Activated CD8-positive, alpha-beta memory T cell treated with anti-CD3 and anti-CD28 coated beads, Interleukin-2, amount 50 U/mL, for 24 hours (primary cell): ENCODE results near the gene ZCCHC7.
"Not testable (repeated sequence)": the region's sequence is repeated elsewhere in the genome, so short reads cannot be mapped to it uniquely, and the experiment has no call there.

Experiments
- DNase-seq: peaks from one replicate; pipeline ENCODE4 v3.0.0-alpha.2; 2020; ENCODE audit errors: extremely low read depth

ZCCHC7 gene

GRCh38 chr9:37120843-37121335, 515 bp downstream of the ZCCHC7 start:
- not testable (repeated sequence) for DNase-seq

DNA sequence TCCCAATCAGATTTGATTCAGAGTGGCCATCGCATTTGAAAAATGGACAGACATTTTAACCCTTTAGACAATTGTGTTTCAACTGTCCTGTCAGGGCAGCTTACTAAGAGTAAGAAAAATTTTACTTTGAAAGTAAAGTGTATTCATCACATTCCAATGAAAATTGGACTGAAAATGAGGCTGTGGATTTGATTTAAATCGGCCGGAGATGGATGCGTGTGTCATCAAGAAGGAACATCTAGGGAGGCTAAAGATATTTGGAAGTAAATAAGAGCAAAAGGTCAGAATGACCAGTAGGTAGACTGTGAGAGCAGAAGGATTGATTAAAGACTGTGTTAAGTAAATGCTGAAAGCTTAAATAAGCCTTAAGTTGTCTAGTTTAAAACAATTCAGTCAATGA, 1.5 kb downstream of the ZCCHC7 start:
- DNase-seq: no peak

GRCh38 chr9:37126214-37126788, 5.9 kb downstream of the ZCCHC7 start:
- no peak for DNase-seq

- no peak for DNase-seq
Measured at GRCh38 chr9:37127018-37127417, 6.6 kb downstream of the ZCCHC7 start.

DNA sequence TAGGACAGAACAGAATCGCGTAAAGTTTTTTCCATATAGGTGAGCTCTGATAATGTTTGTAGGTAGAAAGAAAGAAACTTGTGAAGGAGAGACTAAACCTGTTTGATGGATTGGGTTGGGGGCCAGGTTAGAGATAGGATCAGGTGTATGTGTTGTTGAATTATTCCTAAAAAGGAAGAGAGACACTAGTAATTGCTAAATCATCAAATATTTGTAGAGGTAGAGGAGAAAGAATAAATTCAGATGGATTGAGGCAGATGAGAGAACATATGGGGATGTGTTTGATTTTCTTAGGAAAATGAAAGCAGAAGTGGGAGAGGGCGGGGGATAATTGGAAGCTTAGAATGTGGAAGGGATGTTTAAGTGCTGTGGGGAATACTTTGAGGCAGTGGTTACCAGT, 7.7 kb downstream of the ZCCHC7 start:
- DNase-seq: no peak

GRCh38 chr9:37134166-37134565, 13.8 kb downstream of the ZCCHC7 start:
- no peak for DNase-seq

- no peak for DNase-seq
Measured at GRCh38 chr9:37141015-37141414, 20.6 kb downstream of the ZCCHC7 start.

DNA sequence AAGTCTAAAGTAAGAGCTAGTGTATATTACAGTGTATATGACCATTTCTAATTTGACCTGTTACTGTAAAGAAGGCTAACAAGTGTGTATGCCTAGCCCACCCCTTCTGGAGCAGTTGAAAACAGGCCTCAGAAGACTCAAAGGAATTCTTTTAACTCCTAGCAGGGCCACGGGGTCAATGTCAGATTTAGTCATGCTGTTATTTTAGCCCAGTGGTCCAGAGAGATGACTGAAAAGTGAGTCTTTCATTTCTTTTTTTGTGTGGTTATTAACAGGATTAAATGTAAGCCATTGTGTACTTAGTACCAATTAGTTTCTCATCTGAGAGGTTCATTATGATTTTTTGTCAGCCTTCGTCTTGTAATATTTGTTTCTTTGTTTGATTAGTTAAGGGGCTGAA, 24.4 kb downstream of the ZCCHC7 start:
- DNase-seq: no peak

GRCh38 chr9:37146410-37146809, 26.0 kb downstream of the ZCCHC7 start:
- DNase-seq: no peak

DNA sequence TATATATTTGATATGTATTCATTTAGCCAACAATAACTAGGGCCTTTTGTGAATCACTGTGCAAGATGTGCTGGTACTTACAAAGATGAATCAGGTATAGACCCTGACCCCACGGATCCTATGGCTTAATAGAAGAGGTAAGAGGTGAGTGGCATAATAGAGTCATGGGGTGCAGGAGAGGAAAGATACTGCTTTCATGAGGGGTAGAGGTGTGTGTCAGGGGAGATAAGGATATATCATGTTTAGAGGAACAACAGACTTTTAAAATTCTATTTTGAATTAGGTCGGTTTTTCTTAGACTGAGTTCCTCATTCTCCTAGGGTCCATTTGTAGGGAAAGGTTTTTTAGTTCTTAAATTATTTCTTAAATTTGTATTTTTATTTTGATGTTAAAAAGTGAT, 27.8 kb downstream of the ZCCHC7 start:
- no peak for DNase-seq

- DNase-seq: no peak
Measured at GRCh38 chr9:37149666-37150308, 29.4 kb downstream of the ZCCHC7 start.

DNA sequence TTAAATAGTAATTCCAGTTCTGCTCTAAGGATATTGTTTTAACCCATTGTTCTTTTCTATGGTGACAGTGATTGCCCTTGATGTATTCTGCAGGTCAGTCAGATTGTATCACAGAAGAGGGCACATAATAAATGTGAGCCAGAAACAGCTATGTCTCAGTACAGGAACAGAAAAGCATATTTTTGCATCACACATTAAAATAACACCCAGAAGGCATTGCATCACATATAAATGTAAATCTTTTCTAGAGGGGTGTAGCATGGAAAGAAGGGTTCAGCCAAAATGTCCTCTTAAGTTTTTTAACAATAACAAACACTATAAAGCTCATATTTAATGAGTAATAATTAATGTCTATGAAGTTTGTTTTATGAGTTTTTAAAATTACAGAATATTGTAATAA, 30.0 kb downstream of the ZCCHC7 start:
- DNase-seq: no peak

- no peak for DNase-seq
Measured at GRCh38 chr9:37151812-37152211, 31.4 kb downstream of the ZCCHC7 start.

- no peak for DNase-seq
Measured at GRCh38 chr9:37152365-37152764, 32.0 kb downstream of the ZCCHC7 start.

DNA sequence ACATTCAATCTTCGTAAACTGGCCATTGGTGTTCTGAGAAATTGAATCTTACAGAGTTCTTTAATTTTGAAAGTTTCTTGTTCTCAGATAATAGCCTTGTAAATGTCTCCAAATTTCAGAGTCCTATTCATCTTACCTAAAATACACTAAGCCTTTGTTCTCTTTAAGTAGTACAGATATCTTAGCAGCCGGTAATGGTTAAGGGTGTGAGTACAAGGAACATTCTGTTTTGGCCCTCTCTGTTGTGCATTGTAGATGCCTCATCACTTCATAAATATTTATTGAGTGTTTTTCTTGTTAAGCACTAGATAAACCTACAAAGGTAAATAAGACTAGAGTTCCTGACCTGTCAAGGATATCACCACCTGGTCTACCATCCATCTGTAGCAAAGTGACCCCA, 35.2 kb downstream of the ZCCHC7 start:
- DNase-seq: no peak

- DNase-seq: no peak
Measured at GRCh38 chr9:37156205-37156604, 35.8 kb downstream of the ZCCHC7 start.

DNA sequence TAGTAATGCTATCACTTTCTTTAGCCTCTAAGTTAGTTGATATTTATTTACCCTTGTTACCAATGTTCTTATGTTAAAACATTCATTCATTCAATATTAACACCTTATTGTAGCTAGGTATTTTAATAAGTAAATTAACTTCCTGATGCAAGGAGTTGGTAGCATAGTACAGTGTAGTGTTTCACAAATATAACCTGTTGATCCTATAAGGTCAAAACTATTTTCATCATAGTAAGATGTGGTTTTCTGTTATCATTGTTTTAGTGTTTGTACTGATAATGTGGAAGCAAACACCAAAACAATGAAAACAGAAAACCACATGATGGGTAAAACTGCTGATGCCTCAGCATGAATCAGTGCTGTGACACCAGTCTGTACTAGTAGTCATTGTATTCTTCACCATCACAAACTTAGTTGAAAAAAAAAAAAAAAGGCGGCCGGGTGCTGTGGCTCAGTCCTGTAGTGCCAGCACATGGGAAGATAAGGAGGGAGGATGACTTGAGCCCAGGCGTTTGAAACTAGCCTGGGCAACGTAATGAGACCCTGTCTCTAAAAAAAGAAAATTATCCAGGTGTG, 36.5 kb downstream of the ZCCHC7 start:
- DNase-seq: no peak

- no peak for DNase-seq
Measured at GRCh38 chr9:37157726-37158377, 37.5 kb downstream of the ZCCHC7 start.

DNA sequence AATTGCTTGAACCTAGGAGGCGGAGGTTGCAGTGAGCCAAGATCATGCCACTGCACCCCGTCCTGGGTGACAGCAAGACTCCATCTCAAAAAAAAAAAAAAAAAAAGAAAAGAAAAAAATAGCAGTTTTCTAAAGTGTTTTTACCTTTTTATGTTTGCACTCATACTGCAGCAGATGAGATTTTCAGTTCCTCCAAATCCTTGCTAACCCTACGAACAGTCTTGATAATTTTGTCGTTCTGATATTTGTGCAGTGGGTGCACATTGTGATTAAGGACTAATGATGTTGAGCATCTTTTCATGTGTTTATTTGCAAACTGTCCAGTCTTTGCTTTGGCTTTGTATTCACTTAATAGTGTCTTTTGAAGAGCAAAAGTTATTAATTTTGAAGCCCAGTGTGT, 42.9 kb downstream of the ZCCHC7 start:
- DNase-seq: no peak

- DNase-seq: not testable (repeated sequence)
Measured at GRCh38 chr9:37164335-37164734, 44.0 kb downstream of the ZCCHC7 start.

DNA sequence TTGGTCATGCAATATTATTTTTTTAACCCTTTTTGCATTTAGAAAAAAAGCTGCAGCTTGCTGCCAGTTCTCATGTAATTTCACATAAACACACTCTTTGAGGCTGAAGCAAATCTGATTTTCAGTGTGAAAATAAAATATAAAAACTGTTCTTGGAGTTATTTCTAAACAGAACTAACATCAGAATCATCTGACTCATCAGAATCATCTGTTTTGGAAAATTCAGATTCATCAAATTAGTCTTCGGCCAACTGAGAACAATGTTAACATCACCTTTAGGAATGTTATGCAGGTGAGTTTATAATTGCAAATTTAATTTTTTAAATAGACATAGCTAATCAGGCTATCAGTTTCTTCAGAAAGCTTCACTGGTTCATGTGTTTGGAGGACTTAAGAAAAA, 45.3 kb downstream of the ZCCHC7 start:
- DNase-seq: no peak

- DNase-seq: no peak
Measured at GRCh38 chr9:37167456-37168047, 47.2 kb downstream of the ZCCHC7 start.

DNA sequence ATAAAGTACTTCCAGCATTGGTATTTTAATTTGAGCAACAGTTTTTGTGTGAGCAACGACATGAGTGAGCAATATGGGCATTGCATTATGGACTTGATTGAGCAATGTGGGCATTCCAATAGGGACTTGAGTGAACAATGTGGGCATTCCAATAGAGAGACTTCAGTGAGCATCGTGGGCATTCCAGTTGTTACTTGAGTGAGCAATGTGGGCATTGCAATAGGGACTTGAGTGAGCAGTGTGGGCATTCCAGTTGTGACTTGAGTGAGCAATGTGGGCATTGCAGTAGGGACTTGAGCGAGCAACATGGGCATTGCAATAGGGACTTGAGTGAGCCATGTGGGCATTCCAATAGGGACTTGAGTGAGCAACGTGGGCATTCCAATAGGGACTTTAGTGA, 52.2 kb downstream of the ZCCHC7 start:
- DNase-seq: no peak
